ENCODE measurements around the gene OR2J2.
"Not testable (repeated sequence)": the region's sequence is repeated elsewhere in the genome, so short reads cannot be mapped to it uniquely, and the experiment has no call there.

The OR2J2 gene

DNA sequence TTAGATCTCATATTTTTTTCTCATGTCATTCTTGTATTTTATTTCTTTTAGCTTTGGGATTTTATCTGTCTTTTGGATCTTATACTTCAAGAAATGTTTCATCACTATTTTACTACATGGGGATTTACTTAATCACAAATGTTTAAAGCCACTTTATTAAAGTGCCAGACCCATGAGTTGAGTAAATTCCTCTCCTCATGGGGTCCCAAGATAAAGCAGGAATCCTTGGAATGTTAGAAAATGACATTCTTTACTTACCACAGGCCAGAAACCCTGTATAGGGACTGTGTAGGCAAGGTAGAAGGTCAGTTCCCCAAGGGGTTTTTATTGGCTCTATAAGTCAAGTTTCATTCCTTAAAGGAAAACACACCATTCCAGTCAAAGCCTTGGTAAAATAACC, 28.4 kb upstream of the OR2J2 start:
- Histone ChIP-seq H3K36me3 (no peaks in the 10 kb centered on the region), H3K27me3 (no peaks in the 10 kb centered on the region), H3K9me3 (no peaks in the 10 kb centered on the region), H3K4me3 (ENCODE audit: low read depth, low read length) (no peak overlapping the region), H3K4me1 (no peaks in the 10 kb centered on the region)
- TF ChIP-seq, protein P1, sequence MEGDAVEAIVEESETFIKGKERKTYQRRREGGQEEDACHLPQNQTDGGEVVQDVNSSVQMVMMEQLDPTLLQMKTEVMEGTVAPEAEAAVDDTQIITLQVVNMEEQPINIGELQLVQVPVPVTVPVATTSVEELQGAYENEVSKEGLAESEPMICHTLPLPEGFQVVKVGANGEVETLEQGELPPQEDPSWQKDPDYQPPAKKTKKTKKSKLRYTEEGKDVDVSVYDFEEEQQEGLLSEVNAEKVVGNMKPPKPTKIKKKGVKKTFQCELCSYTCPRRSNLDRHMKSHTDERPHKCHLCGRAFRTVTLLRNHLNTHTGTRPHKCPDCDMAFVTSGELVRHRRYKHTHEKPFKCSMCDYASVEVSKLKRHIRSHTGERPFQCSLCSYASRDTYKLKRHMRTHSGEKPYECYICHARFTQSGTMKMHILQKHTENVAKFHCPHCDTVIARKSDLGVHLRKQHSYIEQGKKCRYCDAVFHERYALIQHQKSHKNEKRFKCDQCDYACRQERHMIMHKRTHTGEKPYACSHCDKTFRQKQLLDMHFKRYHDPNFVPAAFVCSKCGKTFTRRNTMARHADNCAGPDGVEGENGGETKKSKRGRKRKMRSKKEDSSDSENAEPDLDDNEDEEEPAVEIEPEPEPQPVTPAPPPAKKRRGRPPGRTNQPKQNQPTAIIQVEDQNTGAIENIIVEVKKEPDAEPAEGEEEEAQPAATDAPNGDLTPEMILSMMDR (IDR thresholded peaks at IDR 0.05; ENCODE audit: low read depth, low read length) = no peak
- DNase-seq = no peak

DNA sequence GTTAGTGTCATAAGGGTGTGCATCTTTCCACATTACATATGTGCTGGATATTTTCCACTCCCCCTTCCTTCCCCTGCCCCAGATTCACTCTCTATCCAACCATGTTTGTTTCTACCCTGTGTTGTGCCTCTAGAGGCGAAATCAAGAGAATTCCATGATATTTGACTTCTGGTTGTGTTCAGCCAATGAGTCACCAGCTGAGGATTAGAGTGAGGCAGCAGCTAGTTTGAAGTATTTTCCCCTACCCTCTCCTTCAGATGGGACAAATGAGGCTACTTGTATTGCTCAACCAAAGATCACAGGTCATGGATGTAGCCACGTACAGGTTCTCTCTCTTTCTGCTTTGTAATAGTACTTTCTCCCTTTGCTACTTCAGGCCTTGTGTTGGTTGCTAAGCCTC, 24.5 kb upstream of the OR2J2 start:
- no peak for DNase-seq
- no peak overlapping the region for H3K4me3 ChIP-seq (ENCODE audit: low read depth, low read length)
- TF ChIP-seq, protein P1 (IDR thresholded peaks at IDR 0.05; ENCODE audit: low read depth, low read length) = no peak
- no peaks in the 10 kb centered on the region for H3K27me3 ChIP-seq
- no peaks in the 10 kb centered on the region for H3K9me3 ChIP-seq
- no peaks in the 10 kb centered on the region for H3K4me1 ChIP-seq
- no peaks in the 10 kb centered on the region for H3K36me3 ChIP-seq

DNA sequence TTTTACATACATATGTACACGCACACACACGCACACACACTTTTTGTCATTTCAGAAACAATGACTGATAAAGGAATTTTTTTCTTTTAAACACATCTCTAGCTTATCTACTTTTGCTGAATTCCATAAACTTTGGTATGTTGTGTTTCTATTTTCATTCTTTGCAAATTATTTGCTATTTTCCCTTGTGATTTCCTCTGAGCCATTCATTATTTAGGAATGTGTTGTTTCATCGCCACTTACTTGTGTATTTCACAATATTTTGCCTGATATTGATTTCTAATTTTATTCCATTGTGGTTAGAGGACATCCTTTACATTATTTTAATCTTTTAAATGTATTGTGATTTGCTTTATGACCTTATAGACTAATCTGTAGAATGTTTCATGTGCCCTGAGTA, 23.6 kb upstream of the OR2J2 start:
- TF ChIP-seq, protein P1 (IDR thresholded peaks at IDR 0.05; ENCODE audit: low read depth, low read length) = no peak
- no peaks in the 10 kb centered on the region for H3K4me1 ChIP-seq
- no peaks in the 10 kb centered on the region for H3K27me3 ChIP-seq
- DNase-seq = no peak
- H3K36me3 ChIP-seq = no peaks in the 10 kb centered on the region
- no peaks in the 10 kb centered on the region for H3K9me3 ChIP-seq
- H3K4me3 ChIP-seq (ENCODE audit: low read depth, low read length) = no peak overlapping the region

DNA sequence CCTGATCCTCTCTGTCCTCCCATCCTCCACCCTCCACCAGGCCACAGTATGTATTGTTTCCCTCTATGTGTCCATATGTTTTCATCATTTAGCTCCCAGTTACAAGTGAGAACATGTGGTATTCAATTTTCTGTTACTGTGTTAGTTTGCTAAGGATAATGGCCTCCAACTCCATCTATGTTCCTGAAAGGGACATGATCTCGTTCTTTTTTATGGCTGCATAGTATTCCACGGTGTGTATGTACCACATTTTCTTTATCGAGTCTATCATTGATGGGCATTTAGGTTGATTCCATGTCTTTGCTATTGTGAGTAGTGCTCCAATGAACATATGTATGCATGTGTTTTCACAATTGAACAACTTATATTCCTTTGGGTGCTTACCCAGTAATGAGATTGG, 21.3 kb upstream of the OR2J2 start:
- H3K27me3 ChIP-seq; H3K9me3 ChIP-seq; DNase-seq; H3K36me3 ChIP-seq; H3K4me1 ChIP-seq; H3K4me3 ChIP-seq (ENCODE audit: low read depth, low read length): not testable (repeated sequence)

DNA sequence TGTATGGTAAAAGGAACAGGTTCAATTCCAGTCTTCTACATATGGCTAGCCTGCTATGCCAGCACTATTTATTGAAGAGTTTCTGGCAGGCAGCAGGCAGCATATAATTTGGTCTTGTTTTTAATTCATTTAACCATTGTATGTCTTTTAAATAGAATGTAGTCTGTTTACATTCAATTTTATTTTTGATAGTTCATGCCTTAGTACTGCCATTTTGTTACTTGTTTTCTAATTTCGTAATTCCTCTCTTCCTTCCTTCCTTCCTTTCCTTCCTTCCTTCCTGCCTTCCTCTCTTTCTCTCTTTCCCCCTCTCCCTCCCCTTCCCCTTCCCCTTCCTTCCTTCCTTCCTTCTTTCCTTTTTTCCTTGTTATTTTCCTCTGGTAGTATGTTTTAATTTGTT, 17.6 kb upstream of the OR2J2 start:
- no peak for DNase-seq
- Histone ChIP-seq H3K27me3 (no peaks in the 10 kb centered on the region), H3K36me3 (no peaks in the 10 kb centered on the region), H3K9me3 (no peaks in the 10 kb centered on the region), H3K4me3 (ENCODE audit: low read depth, low read length) (no peak overlapping the region), H3K4me1 (no peaks in the 10 kb centered on the region)
- TF ChIP-seq, protein P1 (IDR thresholded peaks at IDR 0.05; ENCODE audit: low read depth, low read length) = no peak

DNA sequence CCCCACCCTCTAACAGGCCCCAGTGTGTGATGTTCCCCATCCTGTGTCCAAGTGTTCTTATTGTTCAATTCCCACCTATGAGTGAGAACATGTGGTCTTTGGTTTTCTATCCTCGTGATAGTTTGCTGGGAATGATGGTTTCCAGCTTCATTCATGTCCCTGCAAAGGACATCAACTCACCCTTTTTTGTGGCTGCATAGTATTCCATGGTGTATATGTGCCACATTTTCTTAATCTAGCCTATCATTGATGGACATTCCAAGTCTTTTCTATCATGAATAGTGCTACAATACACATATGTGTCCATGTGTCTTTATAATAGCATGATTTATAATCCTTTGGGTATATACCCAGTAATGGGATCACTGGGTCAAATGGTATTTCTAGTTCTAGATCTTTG, 15.5 kb upstream of the OR2J2 start:
- H3K9me3 ChIP-seq; H3K27me3 ChIP-seq; H3K4me3 ChIP-seq (ENCODE audit: low read depth, low read length); H3K36me3 ChIP-seq; H3K4me1 ChIP-seq; DNase-seq: not testable (repeated sequence)

DNA sequence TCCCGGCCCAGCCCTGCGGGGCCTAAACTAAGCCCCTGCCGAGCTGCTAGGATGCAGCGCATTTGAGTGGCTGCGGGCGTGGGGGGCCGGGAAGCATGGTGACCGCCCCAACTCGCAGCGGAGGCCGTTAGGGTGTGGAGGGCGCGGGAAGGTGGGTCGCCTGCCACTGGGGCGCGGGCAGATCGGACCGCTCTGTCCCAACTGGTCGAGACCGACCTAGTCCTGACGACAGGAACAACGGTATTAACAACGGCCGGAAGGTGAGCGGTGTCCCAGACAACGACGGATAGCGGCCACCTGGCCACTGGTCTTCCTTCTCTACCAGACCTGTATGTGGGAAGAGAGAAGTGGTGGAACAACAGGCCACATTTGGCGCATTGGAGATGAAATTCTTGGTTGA, 10.8 kb upstream of the OR2J2 start:
- H3K36me3 ChIP-seq; H3K4me1 ChIP-seq; DNase-seq; H3K4me3 ChIP-seq (ENCODE audit: low read depth, low read length); H3K27me3 ChIP-seq; H3K9me3 ChIP-seq: not testable (repeated sequence)

DNA sequence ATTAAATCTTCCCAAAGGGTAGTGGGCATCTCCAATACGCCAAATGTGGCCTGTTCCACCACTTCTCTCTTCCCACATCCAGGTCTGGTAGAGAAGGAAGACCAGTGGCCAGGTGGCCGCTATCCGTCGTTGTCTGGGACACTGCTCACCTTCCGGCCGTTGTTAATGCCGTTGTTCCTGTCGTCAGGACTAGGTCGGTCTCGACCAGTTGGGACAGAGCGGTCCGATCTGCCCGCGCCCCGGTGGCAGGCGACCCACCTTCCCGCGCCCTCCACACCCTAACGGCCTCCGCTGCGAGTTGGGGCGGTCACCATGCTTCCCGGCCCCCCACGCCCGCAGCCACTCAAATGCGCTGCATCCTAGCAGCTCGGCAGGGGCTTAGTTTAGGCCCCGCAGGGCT, 5.1 kb upstream of the OR2J2 start:
- not testable (repeated sequence) for DNase-seq; H3K4me3 ChIP-seq (ENCODE audit: low read depth, low read length); H3K27me3 ChIP-seq; H3K9me3 ChIP-seq; H3K4me1 ChIP-seq; H3K36me3 ChIP-seq
